GM23248 (cell line): ENCODE measurements around the gene ZNF548. TPM values are rescaled to one million over a fixed set of nuclear protein-coding genes. Genes with fewer than 3 reads are reported as not detected.

Experiments
- DNase-seq: peaks from one replicate; pipeline ENCODE4 v3.0.0-alpha.2; 2015
- H2AFZ ChIP-seq: fragments of 200-600 bp; sonication (generic); 2 replicates; pipeline ENCODE4 v1.6.1; 2016; ENCODE audit warnings: antibody characterized with exemption
- H3F3A ChIP-seq: fragments of 200-600 bp; sonication (generic); 2 replicates; pipeline ENCODE4 v1.6.1; 2016; ENCODE audit warnings: mild to moderate bottlenecking, antibody characterized with exemption, mixed run types; ENCODE audit not compliant: insufficient read depth
- H3K27ac ChIP-seq: fragments of 200-600 bp; sonication (generic); 2 replicates; pipeline ENCODE4 v1.5.1; 2016; ENCODE audit warnings: mild to moderate bottlenecking
- H3K27me3 ChIP-seq: fragments of 200-600 bp; sonication (generic); replicated peaks from 2 replicates; pipeline ENCODE4 v1.6.1; 2016; ENCODE audit warnings: mild to moderate bottlenecking; ENCODE audit not compliant: insufficient read depth
- H3K36me3 ChIP-seq: fragments of 200-600 bp; sonication (generic); 2 replicates; pipeline ENCODE4 v1.6.1; 2016; ENCODE audit warnings: low read depth, mild to moderate bottlenecking
- H3K4me1 ChIP-seq: fragments of 200-600 bp; sonication (generic); 2 replicates; pipeline ENCODE4 v1.6.1; 2016; ENCODE audit warnings: mild to moderate bottlenecking; ENCODE audit not compliant: insufficient read depth
- H3K4me2 ChIP-seq: fragments of 200-600 bp; sonication (generic); one replicate; pipeline ENCODE4 v1.6.1; 2016; ENCODE audit warnings: mild to moderate bottlenecking; ENCODE audit not compliant: unreplicated experiment
- H3K4me3 ChIP-seq: fragments of 200-600 bp; sonication (generic); 2 replicates; pipeline ENCODE4 v1.5.1; 2016; ENCODE audit warnings: mild to moderate bottlenecking
- H3K79me2 ChIP-seq: fragments of 200-600 bp; sonication (generic); 2 replicates; pipeline ENCODE4 v1.6.1; 2016; ENCODE audit warnings: mild to moderate bottlenecking; ENCODE audit not compliant: insufficient read depth
- H3K9ac ChIP-seq: fragments of 200-600 bp; sonication (generic); 2 replicates; pipeline ENCODE4 v1.6.1; 2016; ENCODE audit warnings: mild to moderate bottlenecking
- H3K9me2 ChIP-seq: fragments of 200-600 bp; sonication (generic); 2 replicates; pipeline ENCODE4 v1.6.1; 2016; ENCODE audit warnings: mixed run types, mild to moderate bottlenecking, moderate library complexity; ENCODE audit not compliant: insufficient read depth
- H3K9me3 ChIP-seq: fragments of 200-600 bp; sonication (generic); one replicate; pipeline ENCODE4 v1.6.1; 2017; ENCODE audit warnings: low read depth
- H4K20me1 ChIP-seq: fragments of 200-600 bp; sonication (generic); 2 replicates; pipeline ENCODE4 v1.6.0; 2016; ENCODE audit not compliant: insufficient read depth
- EZH2 ChIP-seq: fragments of 200-600 bp; sonication (generic); IDR thresholded peaks from 2 replicates; pipeline ENCODE4 v1.6.1; 2018; ENCODE audit warnings: antibody characterized with exemption, mild to moderate bottlenecking; ENCODE audit not compliant: insufficient read depth, poor library complexity, severe bottlenecking
- EZH2phosphoT487 ChIP-seq: fragments of 200-600 bp; sonication (generic); IDR thresholded peaks from 2 replicates; pipeline ENCODE4 v1.6.1; 2018; ENCODE audit warnings: antibody characterized with exemption, moderate library complexity, mild to moderate bottlenecking, low read depth; ENCODE audit not compliant: insufficient read depth
- WGBS, 2 experiments: methylation state at CpG; one replicate each; pipeline ENCODE4 v1.1.6; 2015 to 2017; ENCODE audit warnings: low lambda C conversion rate in 2 of 2, low coverage in 1 of 2; ENCODE audit errors: missing lambda C conversion rate in 2 of 2; 5-methylcytosine and 5-hydroxymethylcytosine counted together
- in situ Hi-C: fragments of 300-500 bp; cut with MboI; formaldehyde crosslinking; loops from 2 replicates; pipeline ENCODE4 v1.15.0; 2020
- polyA plus RNA-seq: library from polyadenylated mRNA; unstranded; fragments of >200 nt; fragmentation: Nextera tagmentation; extraction: Ambion mirVana; gene quantifications from 2 replicates; pipeline ENCODE4 v1.2.1, GENCODE V29; 2016
- total RNA-seq: library from RNA; depleted of rRNA; stranded (reverse); fragments of >200 nt; shearing (Covaris generic); gene quantifications from 2 replicates; pipeline ENCODE4 v1.2.3, GENCODE V29; 2014

The ZNF548 gene
- total and polyA plus RNA-seq, 2 experiments from 2014 or later: 6.9 to 20.3 TPM

GRCh38 chr19:57437931-57438330 lies 48.3 kb downstream of the ZNF548 start:
- Histone ChIP-seq H3K4me2 (no peak overlapping the region), H3K27me3 (no peaks in the 10 kb centered on the region), H3F3A (peaks cover 4% of the 10 kb centered on the region; the same call in 1 of the 2 replicates), H3K4me3 (no peak overlapping the region), H3K27ac (0 out of 2 replicates have a peak overlapping the region, but pooled peaks have one; percentile 28), H4K20me1 (no peaks in the 10 kb centered on the region), H3K36me3 (no peaks in the 10 kb centered on the region), H3K9ac (peak overlapping the region; percentile 9; the same call in 1 of the 2 replicates), H3K79me2 (peaks cover 68% of the 10 kb centered on the region), H3K4me1 (peaks cover 25% of the 10 kb centered on the region), H3K9me2 (no peaks in the 10 kb centered on the region), H2AFZ (no peak overlapping the region), H3K9me3 (no peaks in the 10 kb centered on the region)
- DNase-seq: peak; percentile 42
- TF ChIP-seq EZH2: no peak
- TF ChIP-seq EZH2phosphoT487: no peak
- WGBS, 2 experiments: 26 to 37% methylated on average over 4 of the region's 4 CpGs
- in situ Hi-C loops: no loop called here

DNA sequence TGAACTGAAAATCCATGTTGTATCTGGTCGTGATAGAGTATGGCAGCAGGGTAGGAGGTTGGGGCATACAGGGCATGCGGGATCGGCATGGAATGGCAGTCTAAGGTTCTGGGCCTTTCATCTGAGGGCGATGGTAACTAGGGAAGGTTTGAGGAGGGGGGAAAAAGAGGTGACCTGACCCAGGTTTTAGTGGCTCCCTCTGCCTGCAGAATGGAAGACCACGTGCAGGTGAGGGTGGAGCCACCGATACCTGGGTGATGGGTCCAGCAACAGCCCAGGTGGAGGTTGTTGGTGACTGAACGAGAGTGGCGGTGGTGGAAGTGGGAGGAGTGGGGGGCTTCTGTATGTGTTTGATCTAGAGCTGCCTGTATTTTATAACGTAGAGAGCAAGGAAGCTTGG lies 49.3 kb downstream of the ZNF548 start:
- no peak for TF ChIP-seq EZH2
- TF ChIP-seq EZH2phosphoT487: no peak
- H3K9me3 ChIP-seq: no peaks in the 10 kb centered on the region
- H3K27me3 ChIP-seq: no peaks in the 10 kb centered on the region
- no peaks in the 10 kb centered on the region for H4K20me1 ChIP-seq
- H3K9ac ChIP-seq: no peak overlapping the region
- H3F3A ChIP-seq: peaks cover 4% of the 10 kb centered on the region; the same call in 1 of the 2 replicates
- peaks cover 76% of the 10 kb centered on the region for H3K79me2 ChIP-seq
- in situ Hi-C loops: no loop called here
- no peaks in the 10 kb centered on the region for H3K9me2 ChIP-seq
- 84 to 87% methylated on average over 9 of the region's 9 CpGs for WGBS, 2 experiments
- H3K27ac ChIP-seq: no peak overlapping the region
- DNase-seq: no peak
- peaks cover 8% of the 10 kb centered on the region for H3K36me3 ChIP-seq
- H3K4me3 ChIP-seq: no peak overlapping the region
- no peak overlapping the region for H2AFZ ChIP-seq
- peaks cover 25% of the 10 kb centered on the region for H3K4me1 ChIP-seq
- no peak overlapping the region for H3K4me2 ChIP-seq

- Histone ChIP-seq H3K27ac (no peak overlapping the region), H2AFZ (no peak overlapping the region), H3K9me2 (no peaks in the 10 kb centered on the region), H3K4me1 (peaks cover 7% of the 10 kb centered on the region; the same call in 1 of the 2 replicates), H3K4me2 (no peak overlapping the region), H3K27me3 (no peaks in the 10 kb centered on the region), H3K4me3 (no peak overlapping the region), H3K9ac (no peak overlapping the region), H3K9me3 (no peaks in the 10 kb centered on the region), H3K36me3 (peaks cover 15% of the 10 kb centered on the region), H4K20me1 (no peaks in the 10 kb centered on the region), H3K79me2 (peaks cover 64% of the 10 kb centered on the region), H3F3A (no peaks in the 10 kb centered on the region)
- DNase-seq: no peak
- in situ Hi-C loops: no loop called here
- 79 to 93% methylated on average over 6 to 7 of the region's 7 CpGs for WGBS, 2 experiments
- TF ChIP-seq EZH2phosphoT487: no peak
- no peak for TF ChIP-seq EZH2
Observed at GRCh38 chr19:57441979-57442752, 52.5 kb downstream of the ZNF548 start.

GRCh38 chr19:57443121-57443696 lies 53.6 kb downstream of the ZNF548 start:
- in situ Hi-C loops: no loop called here
- H3K36me3 ChIP-seq: peaks cover 15% of the 10 kb centered on the region
- H3K4me1 ChIP-seq: no peaks in the 10 kb centered on the region
- H3K27me3 ChIP-seq: no peaks in the 10 kb centered on the region
- H4K20me1 ChIP-seq: no peaks in the 10 kb centered on the region
- no peaks in the 10 kb centered on the region for H3K9me3 ChIP-seq
- no peak overlapping the region for H3K9ac ChIP-seq
- peaks cover 54% of the 10 kb centered on the region for H3K79me2 ChIP-seq
- no peak overlapping the region for H3K4me2 ChIP-seq
- TF ChIP-seq EZH2 (no peak), EZH2phosphoT487 (no peak)
- H3K9me2 ChIP-seq: no peaks in the 10 kb centered on the region
- no peaks in the 10 kb centered on the region for H3F3A ChIP-seq
- no peak for DNase-seq
- 86 to 87% methylated on average over 5 of the region's 5 CpGs for WGBS, 2 experiments
- no peak overlapping the region for H3K27ac ChIP-seq
- no peak overlapping the region for H2AFZ ChIP-seq
- H3K4me3 ChIP-seq: no peak overlapping the region
